Liver (tissue), 9 donors: ENCODE results near the gene SULT1B1. TPM values are rescaled to one million over a fixed set of nuclear protein-coding genes. Genes with fewer than 3 reads are reported as not detected.

ENCODE experiments used
- DNase-seq: peaks from one replicate; pipeline ENCODE4 v3.0.0-alpha.2; 2017; ENCODE audit warnings: low spot score
- H3K27ac ChIP-seq, 2 donors: one replicate each; pipeline ENCODE4 v1.7.0; 2013; ENCODE audit warnings: inconsistent platforms in 2 of 2, low read length in 2 of 2, control low read depth in 1 of 2, low read depth in 1 of 2, mild to moderate bottlenecking in 1 of 2
- H3K27me3 ChIP-seq, 4 donors: one replicate each; pipeline versions ENCODE4 v1.6.1 to v1.7.0; 2013; ENCODE audit warnings: low read length in 3 of 4, inconsistent platforms in 1 of 4, mild to moderate bottlenecking in 1 of 4, moderate library complexity in 1 of 4; ENCODE audit not compliant: control insufficient read depth in 4 of 4, insufficient read depth in 4 of 4
- H3K36me3 ChIP-seq, 4 donors: one replicate each; pipeline versions ENCODE4 v1.6.1 to v1.7.0; 2013; ENCODE audit warnings: low read length in 3 of 4, mild to moderate bottlenecking in 3 of 4, low read depth in 1 of 4, moderate library complexity in 1 of 4; ENCODE audit not compliant: control insufficient read depth in 4 of 4, insufficient read depth in 3 of 4
- H3K4me1 ChIP-seq, 4 donors: one replicate each; pipeline versions ENCODE4 v1.6.1 to v1.7.0; 2013; ENCODE audit warnings: low read length in 3 of 4, mild to moderate bottlenecking in 3 of 4, moderate library complexity in 1 of 4; ENCODE audit not compliant: control insufficient read depth in 4 of 4, insufficient read depth in 4 of 4
- H3K4me3 ChIP-seq, 3 donors: one replicate each; pipeline versions ENCODE4 v1.6.1 to v1.7.0; 2013; ENCODE audit warnings: low read length in 3 of 3, control low read depth in 1 of 3, low read depth in 1 of 3, mild to moderate bottlenecking in 1 of 3
- H3K9ac ChIP-seq, 2 donors: one replicate each; pipeline ENCODE4 v1.7.0; 2013; ENCODE audit warnings: low read length in 2 of 2, mild to moderate bottlenecking in 2 of 2, moderate library complexity in 2 of 2, control low read depth in 1 of 2, low read depth in 1 of 2
- H3K9me3 ChIP-seq, 4 donors: one replicate each; pipeline versions ENCODE4 v1.6.1 to v1.7.0; 2013; ENCODE audit warnings: low read length in 3 of 4; ENCODE audit not compliant: control insufficient read depth in 4 of 4
- FOXA1 ChIP-seq: IDR thresholded peaks from 2 replicates; pipeline ENCODE4 v1.6.1; 2016; ENCODE audit warnings: antibody characterized with exemption
- FOXA2 ChIP-seq: IDR thresholded peaks from 2 replicates; pipeline ENCODE4 v1.6.1; 2016; ENCODE audit warnings: antibody characterized with exemption
- GABPA ChIP-seq, 2 donors: IDR thresholded peaks in 1 of 2; conservative IDR thresholded peaks in 1 of 2; 2 replicates each; pipeline ENCODE4 v1.6.1; 2016; ENCODE audit warnings: antibody characterized with exemption in 2 of 2, mild to moderate bottlenecking in 1 of 2, moderate library complexity in 1 of 2
- HNF4A ChIP-seq, 2 donors: conservative IDR thresholded peaks; 2 replicates each; pipeline ENCODE4 v1.6.1; 2016; ENCODE audit warnings: antibody characterized with exemption in 2 of 2, mild to moderate bottlenecking in 2 of 2
- HNF4G ChIP-seq: IDR thresholded peaks from 2 replicates; pipeline ENCODE4 v1.6.1; 2016; ENCODE audit warnings: antibody characterized with exemption
- JUND ChIP-seq, 2 donors: IDR thresholded peaks; 2 replicates each; pipeline ENCODE4 v1.6.1; 2016; ENCODE audit warnings: antibody characterized with exemption in 2 of 2
- RXRA ChIP-seq, 2 donors: IDR thresholded peaks; 2 replicates each; pipeline ENCODE4 v1.6.1; 2017 to 2018; ENCODE audit warnings: antibody characterized with exemption in 2 of 2, mild to moderate bottlenecking in 1 of 2
- YY1 ChIP-seq: IDR thresholded peaks from 2 replicates; pipeline ENCODE4 v1.6.1; 2016; ENCODE audit warnings: antibody characterized with exemption, mild to moderate bottlenecking
- WGBS: extraction: QIAGEN DNeasy Blood & Tissue Kit; methylation state at CpG from one replicate; pipeline ENCODE4 v1.1.7; 2013; 5-methylcytosine and 5-hydroxymethylcytosine counted together
- polyA plus RNA-seq, 2 donors: library from polyadenylated mRNA; stranded (reverse) in 1 of 2; unstranded in 1 of 2; fragments of 200-250 nt in 1 of 2; fragments of >200 nt in 1 of 2; fragmentation: Nextera tagmentation in 1 of 2; extraction: Ambion mirVana in 1 of 2; gene quantifications; one replicate each; pipeline versions ENCODE4 v1.2.1 to v1.2.3, GENCODE V29; 2013 to 2015
- total RNA-seq, 2 donors: library from RNA; depleted of rRNA; stranded (reverse); fragments of >200 nt; gene quantifications; one replicate each; pipeline ENCODE4 v1.2.3, GENCODE V29; 2014
- TF ChIP-seq, protein P1 (sequence below): IDR thresholded peaks from 2 replicates; pipeline ENCODE4 v1.6.1; 2016; ENCODE audit warnings: antibody characterized with exemption
- TF ChIP-seq, protein P2 (sequence below): fragments of 150-350 bp; IDR thresholded peaks from 2 replicates; pipeline ENCODE4 v1.5.1; 2017; ENCODE audit warnings: improper control_type of control experiment, low read depth, low read length; ENCODE audit not compliant: missing input control
- TF ChIP-seq, protein P3 (sequence below): IDR thresholded peaks from 2 replicates; pipeline ENCODE4 v1.6.1; 2016; ENCODE audit warnings: antibody characterized with exemption, mild to moderate bottlenecking
- TF ChIP-seq, protein P4 (sequence below): IDR thresholded peaks from 2 replicates; pipeline ENCODE4 v1.6.1; 2016; ENCODE audit warnings: antibody characterized with exemption
- donor health status: healthy.
- donor health status: healthy.
- donor health status: healthy.
- donor health status: healthy.
- donor health status: healthy.

SULT1B1 gene
- total and polyA plus RNA-seq, 4 donors = 0.28 to 30.5 (median 14.0) TPM

DNA sequence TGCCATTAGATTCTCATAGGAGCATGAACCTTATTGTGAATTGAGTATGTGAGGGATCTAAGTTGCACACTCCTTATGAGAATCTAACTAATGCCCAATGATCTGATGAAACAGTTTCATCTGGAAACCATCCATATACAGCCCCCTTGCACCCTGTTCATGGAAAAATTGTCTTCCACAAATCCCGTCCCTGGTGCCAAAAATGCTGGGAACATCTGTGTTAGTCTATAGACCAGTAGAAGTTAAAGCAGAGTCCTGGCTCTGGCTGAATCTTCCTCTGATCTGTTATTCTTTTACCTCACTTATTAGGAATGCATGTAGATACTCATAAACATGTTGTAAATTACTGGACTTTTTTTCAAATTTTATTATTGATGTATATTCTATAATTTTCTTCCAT, 29.2 kb downstream of the SULT1B1 start (continued):
- TF ChIP-seq RXRA (IDR thresholded peaks at IDR 0.05) (no peak), FOXA2 (no peak), HNF4A (conservative IDR thresholded peaks at IDR 0.05) (no peak), YY1 (no peak)
- TF ChIP-seq, protein P1, sequence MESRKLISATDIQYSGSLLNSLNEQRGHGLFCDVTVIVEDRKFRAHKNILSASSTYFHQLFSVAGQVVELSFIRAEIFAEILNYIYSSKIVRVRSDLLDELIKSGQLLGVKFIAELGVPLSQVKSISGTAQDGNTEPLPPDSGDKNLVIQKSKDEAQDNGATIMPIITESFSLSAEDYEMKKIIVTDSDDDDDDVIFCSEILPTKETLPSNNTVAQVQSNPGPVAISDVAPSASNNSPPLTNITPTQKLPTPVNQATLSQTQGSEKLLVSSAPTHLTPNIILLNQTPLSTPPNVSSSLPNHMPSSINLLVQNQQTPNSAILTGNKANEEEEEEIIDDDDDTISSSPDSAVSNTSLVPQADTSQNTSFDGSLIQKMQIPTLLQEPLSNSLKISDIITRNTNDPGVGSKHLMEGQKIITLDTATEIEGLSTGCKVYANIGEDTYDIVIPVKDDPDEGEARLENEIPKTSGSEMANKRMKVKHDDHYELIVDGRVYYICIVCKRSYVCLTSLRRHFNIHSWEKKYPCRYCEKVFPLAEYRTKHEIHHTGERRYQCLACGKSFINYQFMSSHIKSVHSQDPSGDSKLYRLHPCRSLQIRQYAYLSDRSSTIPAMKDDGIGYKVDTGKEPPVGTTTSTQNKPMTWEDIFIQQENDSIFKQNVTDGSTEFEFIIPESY = no peak

DNA sequence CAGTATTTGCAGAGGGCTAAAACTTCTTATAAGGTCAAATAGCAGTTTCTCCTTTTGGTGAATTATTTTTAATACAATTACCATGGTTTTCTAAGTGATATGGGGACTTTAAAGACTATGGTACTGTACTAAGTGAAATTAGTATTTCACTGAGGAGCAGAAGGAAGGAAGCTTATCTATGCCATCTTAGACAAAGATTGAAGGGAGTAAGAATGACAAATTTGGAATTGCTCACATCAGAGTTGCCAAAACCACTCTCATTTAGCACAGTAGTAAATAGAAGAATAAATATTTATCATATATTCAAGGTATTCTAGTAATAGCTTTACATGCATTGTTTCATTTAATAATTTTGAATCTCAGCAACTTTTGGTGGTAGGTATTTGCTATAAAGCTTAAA, 30.4 kb downstream of the SULT1B1 start:
- Histone ChIP-seq H3K36me3 (no peaks in the 10 kb centered on the region), H3K27me3 (no peaks in the 10 kb centered on the region), H3K4me3 (no peak overlapping the region), H3K9me3 (no peaks in the 10 kb centered on the region), H3K9ac (no peak overlapping the region), H3K4me1 (peaks cover 2 to 8% (median 3%) of the 10 kb centered on the region in 4 donors), H3K27ac (no peak overlapping the region)
- TF ChIP-seq JUND (IDR thresholded peaks at IDR 0.05) = no peak
- TF ChIP-seq HNF4G = no peak
- no peak for TF ChIP-seq FOXA1
- TF ChIP-seq, protein P2, sequence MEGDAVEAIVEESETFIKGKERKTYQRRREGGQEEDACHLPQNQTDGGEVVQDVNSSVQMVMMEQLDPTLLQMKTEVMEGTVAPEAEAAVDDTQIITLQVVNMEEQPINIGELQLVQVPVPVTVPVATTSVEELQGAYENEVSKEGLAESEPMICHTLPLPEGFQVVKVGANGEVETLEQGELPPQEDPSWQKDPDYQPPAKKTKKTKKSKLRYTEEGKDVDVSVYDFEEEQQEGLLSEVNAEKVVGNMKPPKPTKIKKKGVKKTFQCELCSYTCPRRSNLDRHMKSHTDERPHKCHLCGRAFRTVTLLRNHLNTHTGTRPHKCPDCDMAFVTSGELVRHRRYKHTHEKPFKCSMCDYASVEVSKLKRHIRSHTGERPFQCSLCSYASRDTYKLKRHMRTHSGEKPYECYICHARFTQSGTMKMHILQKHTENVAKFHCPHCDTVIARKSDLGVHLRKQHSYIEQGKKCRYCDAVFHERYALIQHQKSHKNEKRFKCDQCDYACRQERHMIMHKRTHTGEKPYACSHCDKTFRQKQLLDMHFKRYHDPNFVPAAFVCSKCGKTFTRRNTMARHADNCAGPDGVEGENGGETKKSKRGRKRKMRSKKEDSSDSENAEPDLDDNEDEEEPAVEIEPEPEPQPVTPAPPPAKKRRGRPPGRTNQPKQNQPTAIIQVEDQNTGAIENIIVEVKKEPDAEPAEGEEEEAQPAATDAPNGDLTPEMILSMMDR = no peak
- TF ChIP-seq, protein P3, sequence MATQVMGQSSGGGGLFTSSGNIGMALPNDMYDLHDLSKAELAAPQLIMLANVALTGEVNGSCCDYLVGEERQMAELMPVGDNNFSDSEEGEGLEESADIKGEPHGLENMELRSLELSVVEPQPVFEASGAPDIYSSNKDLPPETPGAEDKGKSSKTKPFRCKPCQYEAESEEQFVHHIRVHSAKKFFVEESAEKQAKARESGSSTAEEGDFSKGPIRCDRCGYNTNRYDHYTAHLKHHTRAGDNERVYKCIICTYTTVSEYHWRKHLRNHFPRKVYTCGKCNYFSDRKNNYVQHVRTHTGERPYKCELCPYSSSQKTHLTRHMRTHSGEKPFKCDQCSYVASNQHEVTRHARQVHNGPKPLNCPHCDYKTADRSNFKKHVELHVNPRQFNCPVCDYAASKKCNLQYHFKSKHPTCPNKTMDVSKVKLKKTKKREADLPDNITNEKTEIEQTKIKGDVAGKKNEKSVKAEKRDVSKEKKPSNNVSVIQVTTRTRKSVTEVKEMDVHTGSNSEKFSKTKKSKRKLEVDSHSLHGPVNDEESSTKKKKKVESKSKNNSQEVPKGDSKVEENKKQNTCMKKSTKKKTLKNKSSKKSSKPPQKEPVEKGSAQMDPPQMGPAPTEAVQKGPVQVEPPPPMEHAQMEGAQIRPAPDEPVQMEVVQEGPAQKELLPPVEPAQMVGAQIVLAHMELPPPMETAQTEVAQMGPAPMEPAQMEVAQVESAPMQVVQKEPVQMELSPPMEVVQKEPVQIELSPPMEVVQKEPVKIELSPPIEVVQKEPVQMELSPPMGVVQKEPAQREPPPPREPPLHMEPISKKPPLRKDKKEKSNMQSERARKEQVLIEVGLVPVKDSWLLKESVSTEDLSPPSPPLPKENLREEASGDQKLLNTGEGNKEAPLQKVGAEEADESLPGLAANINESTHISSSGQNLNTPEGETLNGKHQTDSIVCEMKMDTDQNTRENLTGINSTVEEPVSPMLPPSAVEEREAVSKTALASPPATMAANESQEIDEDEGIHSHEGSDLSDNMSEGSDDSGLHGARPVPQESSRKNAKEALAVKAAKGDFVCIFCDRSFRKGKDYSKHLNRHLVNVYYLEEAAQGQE = no peak
- TF ChIP-seq, protein P4, sequence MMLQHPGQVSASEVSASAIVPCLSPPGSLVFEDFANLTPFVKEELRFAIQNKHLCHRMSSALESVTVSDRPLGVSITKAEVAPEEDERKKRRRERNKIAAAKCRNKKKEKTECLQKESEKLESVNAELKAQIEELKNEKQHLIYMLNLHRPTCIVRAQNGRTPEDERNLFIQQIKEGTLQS = no peak
- TF ChIP-seq RXRA (IDR thresholded peaks at IDR 0.05) = no peak
- no peak for DNase-seq

DNA sequence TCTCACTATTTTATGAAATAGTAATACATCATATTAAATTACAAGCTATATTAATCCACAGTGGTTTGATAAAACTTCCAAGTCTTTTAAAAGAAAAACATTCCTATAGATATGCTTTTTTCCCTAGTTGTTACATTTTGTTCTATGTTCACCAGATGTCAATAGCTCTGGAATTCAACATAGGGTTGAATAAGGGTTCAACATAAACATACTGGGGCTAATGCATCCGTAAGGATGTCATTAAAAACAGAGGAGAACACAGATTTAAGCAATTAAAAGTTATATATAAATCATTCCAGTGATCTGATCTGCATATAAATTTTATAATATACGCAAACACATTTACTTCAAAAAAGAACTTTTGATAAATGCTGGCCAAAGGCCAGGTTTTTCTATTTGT, 32.5 kb downstream of the SULT1B1 start:
- WGBS = 92% methylated on average over 2 of the region's 2 CpGs
- H3K27ac ChIP-seq = no peak overlapping the region
- TF ChIP-seq GABPA (IDR thresholded peaks at IDR 0.05 in 1 of 2, conservative IDR thresholded peaks at IDR 0.05 in 1 of 2) = no peak
- TF ChIP-seq, protein P3 = no peak
- no peaks in the 10 kb centered on the region for H3K27me3 ChIP-seq
- H3K36me3 ChIP-seq = no peaks in the 10 kb centered on the region
- H3K4me1 ChIP-seq = peaks cover 2 to 8% (median 3%) of the 10 kb centered on the region in 4 donors
- no peak for DNase-seq
- no peak overlapping the region for H3K9ac ChIP-seq
- no peaks in the 10 kb centered on the region for H3K9me3 ChIP-seq
- H3K4me3 ChIP-seq = no peak overlapping the region
